22Rv1 (cell line): ENCODE measurements around the gene MAGEA11.

ENCODE experiments used
- ZFX ChIP-seq: fragments of 450-650 bp; IDR thresholded peaks from 2 replicates; pipeline ENCODE4 v1.6.1; 2017; ENCODE audit warnings: antibody characterized with exemption, borderline replicate concordance
- TF ChIP-seq, protein P1 (sequence below): fragments of 450-650 bp; IDR thresholded peaks from 2 replicates; pipeline ENCODE4 v1.5.1; 2017; ENCODE audit warnings: mild to moderate bottlenecking

DNA sequence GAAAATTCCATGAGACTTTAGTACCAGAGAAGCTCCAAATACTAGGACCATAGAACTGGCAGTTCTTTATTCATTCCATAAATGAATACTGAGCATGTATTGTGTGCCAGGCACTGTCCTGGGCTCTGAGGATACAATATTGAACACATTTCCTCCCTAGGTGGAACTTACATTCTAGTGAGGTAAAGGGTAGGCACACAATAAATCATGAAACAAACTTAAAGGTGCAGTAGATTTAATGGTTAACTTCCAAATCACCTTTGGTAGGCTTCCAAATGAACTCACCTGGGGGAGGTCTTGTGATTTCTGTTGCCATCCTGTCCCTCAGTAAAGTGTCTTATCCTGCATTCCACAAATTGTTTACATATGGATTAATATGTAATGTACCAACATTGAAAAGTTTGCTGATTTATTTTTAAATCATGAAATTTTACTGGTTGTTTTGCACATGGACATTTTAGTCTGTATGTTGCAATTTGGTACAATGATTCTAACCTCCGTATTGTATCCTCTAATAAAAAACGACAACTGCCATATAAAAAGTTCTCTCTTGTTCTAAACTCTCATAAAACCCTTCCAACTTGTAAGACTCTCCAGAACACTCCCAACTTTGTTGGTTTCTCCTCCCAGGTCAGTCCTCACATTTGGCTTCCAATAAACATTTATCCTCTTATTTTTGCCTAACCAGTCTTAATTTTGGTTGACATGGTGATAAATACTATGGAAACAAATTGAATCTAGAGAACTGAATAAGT is 4.5 kb upstream of the MAGEA11 start:
- TF ChIP-seq, protein P1, sequence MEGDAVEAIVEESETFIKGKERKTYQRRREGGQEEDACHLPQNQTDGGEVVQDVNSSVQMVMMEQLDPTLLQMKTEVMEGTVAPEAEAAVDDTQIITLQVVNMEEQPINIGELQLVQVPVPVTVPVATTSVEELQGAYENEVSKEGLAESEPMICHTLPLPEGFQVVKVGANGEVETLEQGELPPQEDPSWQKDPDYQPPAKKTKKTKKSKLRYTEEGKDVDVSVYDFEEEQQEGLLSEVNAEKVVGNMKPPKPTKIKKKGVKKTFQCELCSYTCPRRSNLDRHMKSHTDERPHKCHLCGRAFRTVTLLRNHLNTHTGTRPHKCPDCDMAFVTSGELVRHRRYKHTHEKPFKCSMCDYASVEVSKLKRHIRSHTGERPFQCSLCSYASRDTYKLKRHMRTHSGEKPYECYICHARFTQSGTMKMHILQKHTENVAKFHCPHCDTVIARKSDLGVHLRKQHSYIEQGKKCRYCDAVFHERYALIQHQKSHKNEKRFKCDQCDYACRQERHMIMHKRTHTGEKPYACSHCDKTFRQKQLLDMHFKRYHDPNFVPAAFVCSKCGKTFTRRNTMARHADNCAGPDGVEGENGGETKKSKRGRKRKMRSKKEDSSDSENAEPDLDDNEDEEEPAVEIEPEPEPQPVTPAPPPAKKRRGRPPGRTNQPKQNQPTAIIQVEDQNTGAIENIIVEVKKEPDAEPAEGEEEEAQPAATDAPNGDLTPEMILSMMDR = no peak
- no peak for TF ChIP-seq ZFX
